Measurements from ENCODE around the gene CYLD.

CYLD gene

DNA sequence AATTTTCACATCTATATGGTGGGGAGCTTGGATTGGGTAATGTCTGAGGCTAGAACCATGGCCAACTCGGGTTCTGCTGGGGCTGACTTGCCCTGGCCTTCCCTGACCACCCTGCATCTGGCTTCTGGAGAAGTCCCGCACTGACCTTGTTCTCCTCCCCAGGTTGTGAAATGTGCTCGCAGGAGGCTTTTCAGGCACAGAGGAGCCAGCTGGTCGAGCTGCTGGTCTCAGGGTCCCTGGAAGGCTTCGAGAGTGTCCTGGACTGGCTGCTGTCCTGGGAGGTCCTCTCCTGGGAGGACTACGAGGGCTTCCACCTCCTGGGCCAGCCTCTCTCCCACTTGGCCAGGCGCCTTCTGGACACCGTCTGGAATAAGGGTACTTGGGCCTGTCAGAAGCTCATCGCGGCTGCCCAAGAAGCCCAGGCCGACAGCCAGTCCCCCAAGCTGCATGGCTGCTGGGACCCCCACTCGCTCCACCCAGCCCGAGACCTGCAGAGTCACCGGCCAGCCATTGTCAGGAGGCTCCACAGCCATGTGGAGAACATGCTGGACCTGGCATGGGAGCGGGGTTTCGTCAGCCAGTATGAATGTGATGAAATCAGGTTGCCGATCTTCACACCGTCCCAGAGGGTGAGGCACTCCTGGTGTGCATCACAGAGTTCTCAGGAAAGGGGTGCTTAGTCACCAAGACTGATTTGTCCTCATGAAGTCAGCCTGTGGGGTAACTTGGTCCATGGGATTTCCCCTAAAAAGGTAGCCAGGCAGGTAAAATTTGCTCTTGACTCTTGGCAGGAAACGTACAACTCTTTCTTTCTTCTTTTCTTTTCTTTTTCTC is 42.3 kb upstream of the CYLD start:
- no peak for DNase-seq (ENCODE audit: insufficient read length)
- peak; percentile 92 for FAIRE-seq
- TF ChIP-seq TAF1 (IDR thresholded peaks at IDR 0.05; ENCODE audit: borderline replicate concordance, low read depth, low read length): no peak
- TF ChIP-seq POLR2A (IDR thresholded peaks at IDR 0.05; ENCODE audit: low read depth, low read length): no peak
- no peak for TF ChIP-seq POLR2AphosphoS5 (IDR thresholded peaks at IDR 0.05; ENCODE audit: low read depth, low read length)

DNA sequence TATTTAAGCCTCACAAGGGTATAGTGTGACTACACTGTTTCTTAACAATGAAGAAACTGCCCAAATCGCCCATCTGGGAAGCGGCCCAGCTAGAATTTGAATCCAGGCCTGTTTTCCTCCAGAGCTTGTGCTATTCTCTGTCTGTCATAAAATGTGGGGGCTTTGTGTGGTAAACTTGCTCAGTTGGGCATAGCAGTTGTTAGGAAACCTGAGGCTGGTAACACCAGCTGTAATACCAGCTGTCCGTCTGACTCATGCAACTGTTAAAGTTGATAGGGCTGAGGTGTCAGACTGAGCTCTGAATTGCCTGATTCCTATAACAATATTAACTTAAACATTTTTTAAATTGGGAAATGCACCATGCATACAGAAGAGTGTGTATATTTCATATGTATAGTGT is 39.2 kb upstream of the CYLD start:
- TF ChIP-seq POLR2A (IDR thresholded peaks at IDR 0.05; ENCODE audit: low read depth, low read length) (no peak), TAF1 (IDR thresholded peaks at IDR 0.05; ENCODE audit: borderline replicate concordance, low read depth, low read length) (no peak), POLR2AphosphoS5 (IDR thresholded peaks at IDR 0.05; ENCODE audit: low read depth, low read length) (no peak)
- DNase-seq (ENCODE audit: insufficient read length) (no peak), FAIRE-seq (no peak)

DNA sequence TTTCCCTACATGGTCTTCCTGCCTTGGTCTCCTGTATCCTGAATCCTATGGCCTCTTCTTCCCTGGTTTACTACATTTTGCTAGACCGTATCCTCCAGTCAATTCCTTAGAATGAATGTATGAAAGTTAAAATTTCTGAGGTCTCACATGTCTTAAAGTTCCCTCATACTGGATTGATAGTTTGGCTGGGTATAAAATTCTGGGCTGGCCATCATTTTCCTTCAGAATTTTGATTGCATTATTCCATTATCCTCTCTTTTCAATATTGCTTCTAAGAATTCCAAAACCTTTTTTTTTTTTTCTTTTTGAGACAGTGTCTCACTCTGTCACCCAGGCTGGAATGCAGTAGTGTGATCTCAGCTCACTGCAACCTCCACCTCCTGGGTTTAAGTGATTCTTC is 37.6 kb upstream of the CYLD start:
- no peak for TF ChIP-seq POLR2A (IDR thresholded peaks at IDR 0.05; ENCODE audit: low read depth, low read length)
- TF ChIP-seq TAF1 (IDR thresholded peaks at IDR 0.05; ENCODE audit: borderline replicate concordance, low read depth, low read length): no peak
- TF ChIP-seq POLR2AphosphoS5 (IDR thresholded peaks at IDR 0.05; ENCODE audit: low read depth, low read length): no peak
- DNase-seq (ENCODE audit: insufficient read length): no peak
- FAIRE-seq: no peak

DNA sequence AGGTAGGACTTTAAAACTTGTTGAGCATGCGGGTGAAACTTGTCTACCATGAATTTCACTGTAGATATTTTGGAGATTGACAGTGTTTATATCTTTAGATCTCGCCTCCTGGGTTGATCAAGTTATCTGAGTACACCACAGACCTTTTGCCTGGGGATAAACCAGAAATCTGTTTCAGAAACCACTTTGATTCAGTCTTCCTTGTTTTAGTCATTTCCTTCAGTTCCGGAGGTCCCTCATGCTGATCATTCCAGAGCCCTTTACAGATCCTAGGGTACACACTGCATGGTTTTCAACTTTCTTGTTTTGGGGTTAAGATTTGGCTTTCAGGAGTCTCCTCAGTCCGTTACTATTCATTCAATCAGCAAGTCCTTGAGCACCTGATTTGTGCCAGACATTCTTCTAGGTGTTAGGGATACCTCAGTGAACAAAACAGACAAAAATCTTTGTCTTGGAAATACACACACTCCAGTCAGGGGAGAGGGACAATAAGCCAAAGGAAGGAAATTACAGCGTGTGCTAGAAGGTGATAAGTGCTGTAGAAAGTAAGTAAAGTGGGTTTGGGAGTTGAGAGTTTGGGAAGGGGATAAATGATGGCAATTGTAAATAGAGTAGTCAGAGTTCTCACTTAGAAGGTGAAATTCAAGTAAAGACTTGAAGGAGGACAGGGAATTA is 36.3 kb upstream of the CYLD start:
- no peak for DNase-seq (ENCODE audit: insufficient read length)
- FAIRE-seq: peak; percentile 51
- TF ChIP-seq POLR2A (IDR thresholded peaks at IDR 0.05; ENCODE audit: low read depth, low read length) (no peak), POLR2AphosphoS5 (IDR thresholded peaks at IDR 0.05; ENCODE audit: low read depth, low read length) (no peak), TAF1 (IDR thresholded peaks at IDR 0.05; ENCODE audit: borderline replicate concordance, low read depth, low read length) (no peak)

DNA sequence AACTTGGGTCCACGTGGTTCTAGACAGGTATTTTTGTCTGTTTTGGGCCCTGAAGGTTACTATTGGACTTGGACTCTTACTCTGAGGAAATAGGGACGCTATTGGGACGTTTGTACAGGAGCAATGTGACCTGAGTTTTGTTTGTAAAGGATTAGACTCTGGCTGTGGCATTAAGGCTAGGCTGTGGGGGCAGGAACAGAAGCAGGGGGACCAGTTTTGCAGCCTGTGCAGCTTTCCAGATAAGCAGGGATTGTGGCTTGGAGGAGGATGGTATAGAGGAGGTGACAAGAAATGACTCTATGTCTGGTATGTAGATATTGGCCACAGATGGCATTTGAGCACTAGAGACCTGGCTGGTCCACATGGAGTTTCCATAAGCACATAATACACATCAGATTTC is 35.6 kb upstream of the CYLD start:
- FAIRE-seq: no peak
- TF ChIP-seq POLR2AphosphoS5 (IDR thresholded peaks at IDR 0.05; ENCODE audit: low read depth, low read length) (no peak), POLR2A (IDR thresholded peaks at IDR 0.05; ENCODE audit: low read depth, low read length) (no peak), TAF1 (IDR thresholded peaks at IDR 0.05; ENCODE audit: borderline replicate concordance, low read depth, low read length) (no peak)
- no peak for DNase-seq (ENCODE audit: insufficient read length)

DNA sequence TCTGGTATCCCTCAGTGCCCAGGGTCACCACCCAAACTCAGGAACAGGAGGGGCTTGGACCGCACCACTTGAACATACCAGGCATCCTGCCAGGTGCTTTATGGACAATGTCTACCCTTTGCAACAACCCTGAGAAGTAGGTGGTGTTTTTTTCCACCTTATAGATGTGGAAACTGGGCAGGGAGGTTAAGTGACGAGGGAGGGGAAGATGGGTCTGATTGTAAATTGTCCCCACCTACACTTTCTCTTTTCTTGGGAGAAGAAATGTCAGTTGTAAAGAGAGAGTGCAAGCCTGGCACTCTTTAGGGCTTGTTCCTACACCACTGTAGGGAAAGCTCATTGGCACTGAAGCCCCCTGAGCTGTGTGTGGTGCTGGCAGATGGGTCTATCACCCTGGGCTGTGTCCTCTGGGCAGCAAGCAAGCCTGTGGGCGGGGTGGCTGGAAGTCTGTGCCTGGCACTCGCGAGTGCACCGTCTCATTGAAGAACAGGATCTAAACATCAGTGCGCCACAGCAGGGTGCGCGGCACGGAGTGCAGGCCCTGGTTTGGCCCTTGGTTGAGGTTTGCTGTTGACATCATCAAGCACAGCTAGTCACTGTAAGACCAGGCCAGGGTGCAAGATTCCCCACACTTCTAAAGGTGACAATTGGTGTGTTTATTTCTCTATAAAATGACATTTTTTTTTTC is 33.4 kb upstream of the CYLD start:
- no peak for FAIRE-seq
- TF ChIP-seq TAF1 (IDR thresholded peaks at IDR 0.05; ENCODE audit: borderline replicate concordance, low read depth, low read length) (no peak), POLR2A (IDR thresholded peaks at IDR 0.05; ENCODE audit: low read depth, low read length) (no peak), POLR2AphosphoS5 (IDR thresholded peaks at IDR 0.05; ENCODE audit: low read depth, low read length) (no peak)

DNA sequence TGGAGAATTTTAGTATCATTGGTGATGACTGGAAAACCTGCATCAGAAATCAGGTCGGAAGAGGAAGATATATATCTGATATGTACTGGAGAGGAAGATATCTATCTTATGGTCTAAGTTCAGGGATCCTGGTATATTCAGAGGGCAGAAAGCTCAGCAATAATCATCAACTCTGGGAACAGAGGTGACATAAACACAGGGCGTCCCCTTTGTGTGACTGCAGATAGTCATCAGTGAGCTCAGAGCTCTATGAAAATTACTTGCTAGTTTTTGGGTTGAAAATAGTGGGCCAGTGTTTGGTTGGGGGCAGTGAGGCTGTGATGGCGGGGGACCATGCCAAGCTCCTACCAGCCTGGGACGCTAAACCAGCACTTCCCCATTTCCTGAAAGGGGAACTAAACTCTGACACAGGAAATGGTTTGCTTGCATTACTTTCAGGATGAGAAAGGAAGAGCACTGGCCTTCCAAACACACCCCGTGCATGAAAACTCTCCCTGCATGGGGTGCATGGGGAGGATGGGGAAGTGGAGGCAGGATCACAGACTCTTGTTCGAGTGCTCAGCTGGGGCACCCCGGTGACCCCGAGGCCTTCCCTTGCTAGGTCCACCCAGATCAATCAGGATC is 32.7 kb upstream of the CYLD start:
- no peak for TF ChIP-seq POLR2AphosphoS5 (IDR thresholded peaks at IDR 0.05; ENCODE audit: low read depth, low read length)
- no peak for TF ChIP-seq POLR2A (IDR thresholded peaks at IDR 0.05; ENCODE audit: low read depth, low read length)
- no peak for TF ChIP-seq TAF1 (IDR thresholded peaks at IDR 0.05; ENCODE audit: borderline replicate concordance, low read depth, low read length)
- FAIRE-seq: peak; percentile 86
- no peak for DNase-seq (ENCODE audit: insufficient read length)

More for the DNA sequence above, 33.4 kb upstream of the CYLD start:
- DNase-seq (ENCODE audit: insufficient read length): no peak

DNA sequence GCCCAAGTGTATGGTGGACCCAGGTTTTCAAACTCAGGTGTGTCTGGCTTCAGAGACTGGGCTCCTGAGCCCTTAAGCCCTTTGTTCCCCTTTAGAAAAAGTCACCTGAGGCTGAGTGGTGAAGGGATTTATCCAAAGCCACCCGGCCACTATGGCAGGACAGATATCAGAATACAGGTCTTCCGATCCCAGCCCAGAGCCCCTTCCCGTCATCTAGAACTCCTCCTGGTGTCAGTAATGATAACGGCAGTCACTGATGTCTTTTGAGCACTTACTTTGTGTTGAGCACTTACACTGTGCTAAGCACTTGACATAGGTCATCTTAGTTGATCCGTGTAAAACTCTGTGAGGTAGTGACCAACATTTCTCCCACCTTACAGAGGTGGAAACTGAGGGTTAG is 31.9 kb upstream of the CYLD start:
- DNase-seq (ENCODE audit: insufficient read length) (no peak), FAIRE-seq (no peak)
- TF ChIP-seq POLR2AphosphoS5 (IDR thresholded peaks at IDR 0.05; ENCODE audit: low read depth, low read length) (no peak), POLR2A (IDR thresholded peaks at IDR 0.05; ENCODE audit: low read depth, low read length) (no peak), TAF1 (IDR thresholded peaks at IDR 0.05; ENCODE audit: borderline replicate concordance, low read depth, low read length) (no peak)

DNA sequence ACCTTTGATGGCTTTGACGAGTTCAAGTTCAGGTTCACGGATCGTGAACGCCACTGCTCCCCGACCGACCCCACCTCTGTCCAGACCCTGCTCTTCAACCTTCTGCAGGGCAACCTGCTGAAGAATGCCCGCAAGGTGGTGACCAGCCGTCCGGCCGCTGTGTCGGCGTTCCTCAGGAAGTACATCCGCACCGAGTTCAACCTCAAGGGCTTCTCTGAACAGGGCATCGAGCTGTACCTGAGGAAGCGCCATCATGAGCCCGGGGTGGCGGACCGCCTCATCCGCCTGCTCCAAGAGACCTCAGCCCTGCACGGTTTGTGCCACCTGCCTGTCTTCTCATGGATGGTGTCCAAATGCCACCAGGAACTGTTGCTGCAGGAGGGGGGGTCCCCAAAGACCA is 30.8 kb upstream of the CYLD start:
- FAIRE-seq (no peak), DNase-seq (ENCODE audit: insufficient read length) (no peak)
- TF ChIP-seq POLR2AphosphoS5 (IDR thresholded peaks at IDR 0.05; ENCODE audit: low read depth, low read length) (no peak), TAF1 (IDR thresholded peaks at IDR 0.05; ENCODE audit: borderline replicate concordance, low read depth, low read length) (no peak), POLR2A (IDR thresholded peaks at IDR 0.05; ENCODE audit: low read depth, low read length) (no peak)

DNA sequence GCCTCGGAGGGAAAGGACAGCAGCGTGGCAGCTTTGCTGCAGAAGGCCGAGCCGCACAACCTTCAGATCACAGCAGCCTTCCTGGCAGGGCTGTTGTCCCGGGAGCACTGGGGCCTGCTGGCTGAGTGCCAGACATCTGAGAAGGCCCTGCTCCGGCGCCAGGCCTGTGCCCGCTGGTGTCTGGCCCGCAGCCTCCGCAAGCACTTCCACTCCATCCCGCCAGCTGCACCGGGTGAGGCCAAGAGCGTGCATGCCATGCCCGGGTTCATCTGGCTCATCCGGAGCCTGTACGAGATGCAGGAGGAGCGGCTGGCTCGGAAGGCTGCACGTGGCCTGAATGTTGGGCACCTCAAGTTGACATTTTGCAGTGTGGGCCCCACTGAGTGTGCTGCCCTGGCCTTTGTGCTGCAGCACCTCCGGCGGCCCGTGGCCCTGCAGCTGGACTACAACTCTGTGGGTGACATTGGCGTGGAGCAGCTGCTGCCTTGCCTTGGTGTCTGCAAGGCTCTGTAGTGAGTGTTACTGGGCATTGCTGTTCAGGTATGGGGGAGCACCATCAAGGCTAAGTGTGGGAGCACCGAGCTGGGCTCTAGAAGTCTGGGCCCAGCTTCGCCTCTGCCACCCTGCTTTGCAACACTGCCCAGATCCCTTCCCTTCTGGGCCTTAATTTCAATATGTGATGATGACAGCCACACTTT is 29.9 kb upstream of the CYLD start:
- TF ChIP-seq TAF1 (IDR thresholded peaks at IDR 0.05; ENCODE audit: borderline replicate concordance, low read depth, low read length): no peak
- no peak for TF ChIP-seq POLR2AphosphoS5 (IDR thresholded peaks at IDR 0.05; ENCODE audit: low read depth, low read length)
- TF ChIP-seq POLR2A (IDR thresholded peaks at IDR 0.05; ENCODE audit: low read depth, low read length): no peak
- DNase-seq (ENCODE audit: insufficient read length) (no peak), FAIRE-seq (no peak)

DNA sequence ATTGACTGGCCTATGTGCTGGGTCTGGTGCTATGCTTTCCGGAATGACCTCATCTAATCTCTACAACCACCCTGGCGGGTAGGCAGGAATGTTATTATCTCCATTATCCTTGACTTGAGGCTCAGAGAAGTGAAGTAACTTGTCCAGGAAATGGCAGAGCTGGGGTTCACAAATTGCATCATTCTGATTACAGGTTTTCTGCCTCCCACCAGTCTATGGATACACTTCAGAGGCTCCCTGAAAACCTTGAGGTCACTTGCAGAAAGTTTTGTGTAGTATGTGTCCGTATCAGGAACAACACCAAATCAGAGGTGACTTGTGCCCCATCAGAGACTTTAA is 29.4 kb upstream of the CYLD start:
- no peak for TF ChIP-seq POLR2A (IDR thresholded peaks at IDR 0.05; ENCODE audit: low read depth, low read length)
- no peak for TF ChIP-seq TAF1 (IDR thresholded peaks at IDR 0.05; ENCODE audit: borderline replicate concordance, low read depth, low read length)
- TF ChIP-seq POLR2AphosphoS5 (IDR thresholded peaks at IDR 0.05; ENCODE audit: low read depth, low read length): no peak
- no peak for FAIRE-seq
- DNase-seq (ENCODE audit: insufficient read length): no peak
